Activated CD8-positive, alpha-beta memory T cell treated with anti-CD3 and anti-CD28 coated beads for 36 hours (primary cell): ENCODE measurements around the gene C3orf85. TPM values are rescaled to one million over a fixed set of nuclear protein-coding genes. Genes with fewer than 3 reads are reported as not detected.

Experiments
- total RNA-seq, 2 experiments: library from RNA; stranded (reverse); gene quantifications; one replicate each; pipeline ENCODE4 v1.2.3, GENCODE V29; 2021

C3orf85 gene
- total RNA-seq, 2 experiments from 2014 or later = not detected

Other genes with a start within 250 kb of the C3orf85 start
- not detected for gene GUCA1C, start 182.8 kb upstream of the C3orf85 start, total RNA-seq
- not detected for gene MORC1, start 18.6 kb upstream of the C3orf85 start, total RNA-seq
- not detected for gene DPPA2, start 179.8 kb downstream of the C3orf85 start, total RNA-seq
- gene DPPA4, start 200.8 kb downstream of the C3orf85 start, total RNA-seq = under 1 TPM; 0.06 to 0.23 TPM